Mucosa of rectum (tissue), 2 donors: Measurements from ENCODE around the gene SRSF9.
A peak's percentile ranks its signal among the peaks of the same experiment; 100 is the strongest.
"Not testable (repeated sequence)": the region's sequence is repeated elsewhere in the genome, so short reads cannot be mapped to it uniquely, and the experiment has no call there.

Experiments
- H3K27ac ChIP-seq, 2 donors: one replicate each; pipeline ENCODE4 v1.7.0; 2013; ENCODE audit warnings: inconsistent platforms in 2 of 2, low read depth in 2 of 2, low read length in 2 of 2
- H3K27me3 ChIP-seq, 2 donors: one replicate each; pipeline ENCODE4 v1.7.0; 2013; ENCODE audit warnings: low read length in 2 of 2; ENCODE audit not compliant: control insufficient read depth in 2 of 2, insufficient read depth in 2 of 2
- H3K36me3 ChIP-seq, 2 donors: one replicate each; pipeline ENCODE4 v1.7.0; 2013; ENCODE audit warnings: low read length in 2 of 2; ENCODE audit not compliant: control insufficient read depth in 2 of 2, insufficient read depth in 2 of 2
- H3K4me1 ChIP-seq, 2 donors: one replicate each; pipeline ENCODE4 v1.7.0; 2013; ENCODE audit warnings: low read length in 2 of 2, mild to moderate bottlenecking in 1 of 2; ENCODE audit not compliant: control insufficient read depth in 2 of 2, insufficient read depth in 2 of 2
- H3K4me3 ChIP-seq, 2 donors: one replicate each; pipeline ENCODE4 v1.7.0; 2013; ENCODE audit warnings: low read length in 2 of 2
- H3K9ac ChIP-seq, 2 donors: one replicate each; pipeline ENCODE4 v1.7.0; 2013; ENCODE audit warnings: low read length in 2 of 2, low read depth in 1 of 2, mild to moderate bottlenecking in 1 of 2
- H3K9me3 ChIP-seq, 2 donors: one replicate each; pipeline ENCODE4 v1.7.0; 2013; ENCODE audit warnings: low read length in 2 of 2; ENCODE audit not compliant: control insufficient read depth in 2 of 2
- donor health status: healthy.
- donor health status: Normal muscosa, but diverticular disease.

The SRSF9 gene

DNA sequence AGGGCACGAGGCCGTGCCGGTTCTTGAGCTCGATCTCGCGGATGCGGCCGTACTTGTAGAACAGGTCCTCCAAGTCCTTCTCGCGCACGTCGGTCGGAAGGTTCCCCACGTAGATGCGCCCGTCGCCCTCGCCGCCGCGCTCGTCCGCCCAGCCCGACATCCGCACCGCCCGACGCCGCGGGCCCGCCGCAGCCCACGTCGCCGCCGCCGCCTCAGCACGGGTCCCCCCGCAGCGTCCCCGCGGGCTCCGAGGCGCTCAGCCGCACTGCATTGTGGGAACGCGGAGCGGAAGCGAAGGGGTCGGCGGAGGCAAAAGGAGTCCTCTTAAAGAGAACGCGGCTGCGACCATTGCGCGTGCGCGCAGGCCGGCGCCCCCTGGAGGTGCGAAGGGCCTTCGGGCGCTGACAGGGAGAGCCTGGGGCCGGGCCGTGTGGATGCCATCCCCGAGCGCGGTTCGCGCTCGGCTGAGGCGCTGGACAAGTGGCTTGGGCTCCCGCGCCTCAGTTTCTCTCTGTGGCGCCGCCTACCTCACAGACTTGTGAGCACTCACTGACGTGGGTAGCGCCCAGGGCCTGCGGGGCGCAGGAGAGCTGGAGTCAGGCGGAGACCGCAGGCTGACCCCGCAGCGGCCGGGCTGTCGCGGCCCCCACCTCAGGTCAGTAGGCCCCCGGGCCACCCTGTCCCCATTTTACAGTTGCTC is at the start of gene SRSF9:
Gene SRSF9, minus strand, starts transcription at position 299 of the 700 bp plus-strand sequence. Its CDS starts 139 bp downstream, at position 160.
- H3K27ac ChIP-seq = peak within 1 kb of the TSS; percentile 86 to 88
- H3K36me3 ChIP-seq = peaks cover 8 to 13% of the 10 kb centered on the region in 2 donors
- peak within 1 kb of the TSS; percentile 79 to 93 for H3K9ac ChIP-seq
- no peaks in the 10 kb centered on the region for H3K27me3 ChIP-seq
- H3K4me1 ChIP-seq = peaks cover 11 to 17% of the 10 kb centered on the region in 2 donors
- no peaks in the 10 kb centered on the region for H3K9me3 ChIP-seq
- peak within 1 kb of the TSS; percentile 85 to 94 for H3K4me3 ChIP-seq

DNA sequence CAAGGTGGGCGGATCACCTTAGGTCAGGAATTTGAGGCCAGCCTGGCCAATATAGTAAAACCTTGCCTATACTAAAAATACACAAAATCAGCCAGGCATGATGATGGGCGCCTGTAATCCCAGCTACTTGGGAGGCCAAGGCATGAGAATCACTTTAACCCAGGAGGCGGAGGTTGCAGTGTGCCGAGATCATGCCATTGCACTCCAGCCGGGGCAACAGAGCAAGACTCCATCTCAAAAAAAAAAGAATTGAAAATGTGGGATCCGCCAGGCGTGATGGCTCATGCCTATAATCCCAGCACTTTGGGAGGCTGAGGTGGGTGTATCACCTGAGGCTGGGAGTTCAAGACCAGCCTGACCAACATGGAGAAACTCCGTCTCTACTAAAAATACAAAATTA is 49.8 kb upstream of the SRSF9 start:
- not testable (repeated sequence) for H3K9ac ChIP-seq, H3K9me3 ChIP-seq, H3K4me3 ChIP-seq, H3K27ac ChIP-seq, H3K4me1 ChIP-seq, H3K27me3 ChIP-seq
- H3K36me3 ChIP-seq = peaks cover 13 to 22% of the 10 kb centered on the region in 2 donors

DNA sequence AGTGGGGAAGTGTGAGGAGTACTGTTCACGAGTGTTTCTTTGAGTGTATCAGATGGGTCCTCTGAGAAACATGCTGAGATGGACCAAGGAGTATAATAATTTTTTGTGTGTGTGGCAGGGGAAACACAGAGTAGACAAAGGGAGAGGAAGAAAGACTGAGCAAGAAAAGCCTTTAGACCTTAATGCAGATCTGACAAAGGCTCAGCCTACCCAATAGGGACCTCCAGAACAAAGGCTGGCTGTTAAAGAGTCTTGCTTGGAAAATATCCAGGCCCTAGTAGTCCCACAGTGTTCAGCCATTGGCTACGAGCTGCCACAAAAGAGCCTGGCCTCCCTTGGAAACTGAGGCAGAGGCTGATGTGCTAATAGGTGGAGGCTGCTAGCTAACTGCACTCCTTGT is 45.9 kb upstream of the SRSF9 start:
- Histone ChIP-seq H3K27me3 (no peaks in the 10 kb centered on the region), H3K9ac (no peak overlapping the region), H3K9me3 (no peaks in the 10 kb centered on the region), H3K4me1 (no peaks in the 10 kb centered on the region), H3K36me3 (peaks cover 18 to 28% of the 10 kb centered on the region in 2 donors), H3K27ac (no peak overlapping the region), H3K4me3 (no peak overlapping the region)

- no peak overlapping the region for H3K9ac ChIP-seq
- no peaks in the 10 kb centered on the region for H3K9me3 ChIP-seq
- no peak overlapping the region for H3K27ac ChIP-seq
- peaks cover 19 to 38% of the 10 kb centered on the region in 2 donors for H3K36me3 ChIP-seq
- H3K4me3 ChIP-seq = no peak overlapping the region
- H3K4me1 ChIP-seq = peaks cover 0 to 3% of the 10 kb centered on the region in 2 donors
- H3K27me3 ChIP-seq = no peaks in the 10 kb centered on the region
Measured at GRCh38 chr12:120514002-120514401, 44.5 kb upstream of the SRSF9 start.

GRCh38 chr12:120508537-120508936 is 39.0 kb upstream of the SRSF9 start:
- Histone ChIP-seq H3K36me3 (peaks cover 19 to 31% of the 10 kb centered on the region in 2 donors), H3K9me3 (no peaks in the 10 kb centered on the region), H3K27ac (no peak overlapping the region), H3K4me3 (no peak overlapping the region), H3K9ac (no peak overlapping the region), H3K27me3 (no peaks in the 10 kb centered on the region), H3K4me1 (peaks cover 3% of the 10 kb centered on the region in 2 donors)

- Histone ChIP-seq H3K9ac (no peak overlapping the region), H3K9me3 (no peaks in the 10 kb centered on the region), H3K27me3 (no peaks in the 10 kb centered on the region), H3K27ac (no peak overlapping the region), H3K36me3 (peaks cover 16 to 27% of the 10 kb centered on the region in 2 donors), H3K4me3 (no peak overlapping the region), H3K4me1 (peaks cover 3% of the 10 kb centered on the region in 2 donors)
Measured at GRCh38 chr12:120504587-120504986, 35.0 kb upstream of the SRSF9 start.

GRCh38 chr12:120500581-120500980 is 31.0 kb upstream of the SRSF9 start:
- Histone ChIP-seq H3K36me3 (peaks cover 16 to 33% of the 10 kb centered on the region in 2 donors), H3K4me3 (no peak overlapping the region), H3K27me3 (no peaks in the 10 kb centered on the region), H3K27ac (no peak overlapping the region), H3K9ac (no peak overlapping the region), H3K4me1 (peaks cover 11 to 12% of the 10 kb centered on the region in 2 donors), H3K9me3 (no peaks in the 10 kb centered on the region)

- Histone ChIP-seq H3K4me3 (no peak overlapping the region), H3K27ac (no peak overlapping the region), H3K27me3 (no peaks in the 10 kb centered on the region), H3K36me3 (peaks cover 8 to 27% of the 10 kb centered on the region in 2 donors), H3K9ac (no peak overlapping the region), H3K4me1 (peaks cover 15 to 17% of the 10 kb centered on the region in 2 donors), H3K9me3 (no peaks in the 10 kb centered on the region)
Measured at GRCh38 chr12:120498870-120499515, 29.4 kb upstream of the SRSF9 start.

GRCh38 chr12:120497524-120498150 is 28.1 kb upstream of the SRSF9 start:
- Histone ChIP-seq H3K4me3 (peak overlapping the region; percentile 79 to 82), H3K27me3 (no peaks in the 10 kb centered on the region), H3K27ac (peak overlapping the region; percentile 17 to 77), H3K4me1 (peaks cover 15 to 17% of the 10 kb centered on the region in 2 donors), H3K9ac (peak overlapping the region; percentile 44 to 74), H3K9me3 (no peaks in the 10 kb centered on the region), H3K36me3 (peaks cover 0 to 17% of the 10 kb centered on the region in 2 donors)
